Measurements from ENCODE around the gene HDGFL1. TPM values are rescaled to one million over a fixed set of nuclear protein-coding genes. Genes with fewer than 3 reads are reported as not detected.

Gene HDGFL1
- not detected in 2 replicates for total RNA-seq

GRCh38 chr6:22569281-22570184 lies at the start of gene HDGFL1:
Gene HDGFL1 (plus strand): TSS chr6:22569566. CDS start chr6:22569576, 10 bp downstream.
- Histone ChIP-seq H3K27me3 (ENCODE audit: control insufficient read depth, insufficient read depth, low read length) (no peaks in the 10 kb centered on the region), H3K36me3 (ENCODE audit: control insufficient read depth, insufficient read depth, low read length) (no peaks in the 10 kb centered on the region), H3K4me3 (ENCODE audit: low read depth, low read length) (no peak within 1 kb of the TSS)
- no peak for DNase-seq (ENCODE audit: low read depth)
- no peak for TF ChIP-seq CTCF (IDR thresholded peaks at IDR 0.05; ENCODE audit: insufficient read depth, low read length, poor library complexity, severe bottlenecking)

- no peak overlapping the region for H3K4me3 ChIP-seq (ENCODE audit: low read depth, low read length)
- TF ChIP-seq CTCF (IDR thresholded peaks at IDR 0.05; ENCODE audit: insufficient read depth, low read length, poor library complexity, severe bottlenecking): no peak
- DNase-seq (ENCODE audit: low read depth): no peak
- H3K36me3 ChIP-seq (ENCODE audit: control insufficient read depth, insufficient read depth, low read length): no peaks in the 10 kb centered on the region
- no peaks in the 10 kb centered on the region for H3K27me3 ChIP-seq (ENCODE audit: control insufficient read depth, insufficient read depth, low read length)
Observed at GRCh38 chr6:22521035-22521434, 48.3 kb upstream of the HDGFL1 start.

- H3K4me3 ChIP-seq (ENCODE audit: low read depth, low read length): no peak overlapping the region
- no peak for TF ChIP-seq CTCF (IDR thresholded peaks at IDR 0.05; ENCODE audit: insufficient read depth, low read length, poor library complexity, severe bottlenecking)
- DNase-seq (ENCODE audit: low read depth): no peak
- no peaks in the 10 kb centered on the region for H3K36me3 ChIP-seq (ENCODE audit: control insufficient read depth, insufficient read depth, low read length)
- no peaks in the 10 kb centered on the region for H3K27me3 ChIP-seq (ENCODE audit: control insufficient read depth, insufficient read depth, low read length)
Observed at GRCh38 chr6:22526736-22527135, 42.6 kb upstream of the HDGFL1 start.

GRCh38 chr6:22529866-22530265 lies 39.5 kb upstream of the HDGFL1 start:
- H3K27me3 ChIP-seq (ENCODE audit: control insufficient read depth, insufficient read depth, low read length): no peaks in the 10 kb centered on the region
- no peak for DNase-seq (ENCODE audit: low read depth)
- no peak overlapping the region for H3K4me3 ChIP-seq (ENCODE audit: low read depth, low read length)
- TF ChIP-seq CTCF (IDR thresholded peaks at IDR 0.05; ENCODE audit: insufficient read depth, low read length, poor library complexity, severe bottlenecking): no peak
- no peaks in the 10 kb centered on the region for H3K36me3 ChIP-seq (ENCODE audit: control insufficient read depth, insufficient read depth, low read length)

GRCh38 chr6:22530506-22530905 lies 38.9 kb upstream of the HDGFL1 start:
- no peak for DNase-seq (ENCODE audit: low read depth)
- no peaks in the 10 kb centered on the region for H3K36me3 ChIP-seq (ENCODE audit: control insufficient read depth, insufficient read depth, low read length)
- H3K4me3 ChIP-seq (ENCODE audit: low read depth, low read length): no peak overlapping the region
- no peak for TF ChIP-seq CTCF (IDR thresholded peaks at IDR 0.05; ENCODE audit: insufficient read depth, low read length, poor library complexity, severe bottlenecking)
- H3K27me3 ChIP-seq (ENCODE audit: control insufficient read depth, insufficient read depth, low read length): no peaks in the 10 kb centered on the region
